Measurements from ENCODE around the gene TPST1.

TPST1 gene

GRCh38 chr7:66239467-66239856 is 34.3 kb downstream of the TPST1 start:
- DNase-seq: no peak

DNA sequence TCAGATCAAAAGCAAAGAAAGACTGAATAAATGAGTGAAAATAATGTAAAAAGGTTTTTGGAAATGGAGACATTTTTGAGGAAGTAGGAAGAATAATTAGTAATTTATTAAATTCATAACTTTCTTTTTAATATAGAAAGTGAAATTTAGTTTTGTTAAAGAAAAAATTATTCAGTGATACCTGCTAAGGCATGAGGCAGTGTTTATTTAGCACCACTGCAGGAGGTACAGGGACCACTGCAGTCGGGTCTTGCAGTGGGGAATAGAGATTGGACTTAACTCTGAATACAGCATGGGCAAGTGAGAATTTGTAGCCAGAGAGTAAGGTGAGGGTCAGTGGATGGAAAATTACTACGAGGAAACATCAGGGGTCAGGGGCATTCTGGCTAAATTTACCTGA is 39.9 kb downstream of the TPST1 start:
- no peak for DNase-seq

GRCh38 chr7:66246554-66247171 is 41.5 kb downstream of the TPST1 start:
- no peak for DNase-seq

- no peak for DNase-seq
Observed at GRCh38 chr7:66247380-66248078, 42.4 kb downstream of the TPST1 start.

GRCh38 chr7:66250711-66251110 is 45.6 kb downstream of the TPST1 start:
- DNase-seq: no peak

GRCh38 chr7:66255534-66256100 is 50.5 kb downstream of the TPST1 start:
- no peak for DNase-seq

DNA sequence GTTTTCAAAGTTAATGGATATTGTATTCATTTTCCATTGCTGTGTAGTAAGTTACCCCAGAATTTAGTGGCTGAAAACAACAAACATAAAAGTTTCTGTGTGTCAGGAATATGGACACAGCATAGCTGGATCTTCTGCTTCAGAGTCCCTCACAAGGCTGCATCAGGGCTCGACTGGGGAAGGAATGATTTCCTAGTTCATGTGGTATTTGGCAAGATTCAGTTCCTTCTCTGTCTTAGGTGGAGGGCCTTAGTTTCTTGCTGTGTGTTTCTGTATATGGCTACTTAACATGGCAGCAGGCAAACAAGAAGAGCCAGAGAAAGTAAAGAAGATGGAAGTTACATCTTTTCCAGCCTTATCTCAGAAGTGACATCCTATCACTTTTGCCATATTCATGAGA is 51.1 kb downstream of the TPST1 start:
- no peak for DNase-seq

GRCh38 chr7:66257481-66257880 is 52.3 kb downstream of the TPST1 start:
- DNase-seq: no peak

- DNase-seq: peak; percentile 33
Observed at GRCh38 chr7:66258409-66258808, 53.3 kb downstream of the TPST1 start.

DNA sequence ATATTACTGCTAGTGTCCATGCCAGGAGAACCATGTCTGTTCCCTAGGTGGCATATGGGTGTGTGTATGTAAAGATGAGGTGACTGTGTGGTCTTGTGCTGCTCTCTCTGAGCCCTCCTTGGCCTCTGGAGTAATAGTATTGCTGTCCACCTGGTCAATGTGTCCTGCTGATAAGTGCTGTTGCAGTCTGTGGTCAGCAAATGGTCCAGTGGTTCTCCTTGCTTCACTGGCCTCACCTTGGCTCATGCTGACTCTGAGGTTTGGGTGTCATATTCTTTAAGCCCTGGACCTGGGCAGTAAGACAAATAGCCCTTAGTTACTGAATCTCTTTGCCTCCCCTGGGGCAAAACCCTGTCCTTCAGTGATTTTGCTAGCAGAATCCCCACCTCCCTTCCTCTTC is 56.8 kb downstream of the TPST1 start:
- no peak for DNase-seq

GRCh38 chr7:66263936-66264335 is 58.8 kb downstream of the TPST1 start:
- no peak for DNase-seq

- no peak for DNase-seq
Observed at GRCh38 chr7:66265566-66265965, 60.4 kb downstream of the TPST1 start.

GRCh38 chr7:66267249-66267648 is 62.1 kb downstream of the TPST1 start:
- DNase-seq: no peak

GRCh38 chr7:66269978-66270377 is 64.8 kb downstream of the TPST1 start:
- no peak for DNase-seq

DNA sequence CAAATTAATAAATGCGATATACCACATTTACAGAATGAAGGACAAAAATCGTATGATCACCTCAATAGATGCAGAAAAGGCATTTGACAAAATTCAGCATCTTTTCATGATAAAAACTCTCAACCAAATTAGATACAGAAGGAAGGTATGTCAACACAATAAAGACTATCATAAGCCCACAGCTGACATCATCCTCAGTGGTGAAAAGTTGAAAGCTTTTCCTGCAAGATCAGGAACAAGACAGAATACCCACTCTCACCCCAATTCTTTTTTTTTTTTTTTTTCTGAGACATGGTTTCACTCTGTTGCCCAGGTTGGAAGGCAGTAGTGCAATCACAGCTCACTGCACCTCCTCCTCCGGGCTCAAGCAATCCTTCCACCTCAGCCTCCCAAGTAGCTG is 67.2 kb downstream of the TPST1 start:
- no peak for DNase-seq

- DNase-seq: no peak
Observed at GRCh38 chr7:66276363-66276762, 71.2 kb downstream of the TPST1 start.

GRCh38 chr7:66277492-66277891 is 72.4 kb downstream of the TPST1 start:
- no peak for DNase-seq

GRCh38 chr7:66279912-66280311 is 74.8 kb downstream of the TPST1 start:
- no peak for DNase-seq

DNA sequence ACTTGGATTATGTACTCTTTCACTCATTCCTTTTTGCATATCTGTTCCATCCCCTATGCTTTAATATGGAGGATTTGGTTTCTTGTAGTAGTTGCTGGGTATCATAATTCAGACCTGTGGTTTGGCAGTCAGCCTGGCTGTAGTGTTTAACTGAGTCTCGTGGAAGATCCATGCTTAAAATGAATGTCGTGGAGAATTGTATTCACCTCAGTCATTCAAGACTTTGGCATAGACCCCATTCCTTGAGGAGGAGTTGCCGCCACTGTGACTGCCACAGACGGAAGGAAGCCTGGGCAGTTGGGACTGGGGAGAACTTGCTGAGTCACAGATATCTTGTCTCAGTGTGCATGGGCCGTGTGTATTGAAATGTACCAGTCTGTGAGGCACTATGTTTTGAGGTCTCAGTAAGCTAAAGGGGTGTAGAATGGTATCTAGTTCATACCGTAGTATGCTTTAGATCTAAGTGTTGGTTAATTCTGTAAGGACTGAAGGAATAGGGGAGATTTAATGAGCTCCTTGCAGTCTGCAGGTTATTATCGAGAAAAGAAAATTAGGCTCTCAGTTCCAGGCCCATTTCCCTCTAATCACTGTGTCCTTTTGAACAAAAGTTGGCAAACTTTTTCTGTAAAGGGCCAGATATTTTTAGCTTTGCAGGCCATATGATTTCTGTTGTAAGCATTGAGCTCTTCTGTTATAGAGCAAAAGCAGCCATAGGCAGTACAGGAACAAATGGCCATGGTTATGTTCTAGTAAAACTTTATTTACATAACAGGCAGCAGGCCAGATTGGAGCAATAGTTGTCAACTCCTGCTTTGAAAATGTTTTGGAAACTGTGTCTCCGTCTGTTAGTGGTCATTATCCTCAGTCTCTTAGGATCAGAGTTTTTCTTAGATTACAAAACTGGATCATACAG is 76.8 kb downstream of the TPST1 start:
- no peak for DNase-seq

DNA sequence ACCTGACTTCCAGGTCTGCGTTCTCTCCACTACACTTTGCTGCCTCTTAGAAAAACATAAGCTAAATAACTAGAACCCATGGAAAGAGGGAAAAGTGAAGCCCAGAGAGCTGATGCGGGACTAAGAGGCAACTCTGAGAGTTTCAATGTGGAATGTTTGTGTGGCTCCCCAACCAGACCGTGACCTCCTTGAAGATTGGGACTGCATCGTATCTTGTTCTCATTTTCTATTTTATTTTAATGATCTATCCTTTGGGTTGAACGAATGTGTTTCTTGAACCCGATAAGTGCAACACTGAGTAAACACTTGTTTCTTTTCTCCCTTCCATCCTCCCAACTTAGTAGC is 77.4 kb downstream of the TPST1 start:
- no peak for DNase-seq

DNA sequence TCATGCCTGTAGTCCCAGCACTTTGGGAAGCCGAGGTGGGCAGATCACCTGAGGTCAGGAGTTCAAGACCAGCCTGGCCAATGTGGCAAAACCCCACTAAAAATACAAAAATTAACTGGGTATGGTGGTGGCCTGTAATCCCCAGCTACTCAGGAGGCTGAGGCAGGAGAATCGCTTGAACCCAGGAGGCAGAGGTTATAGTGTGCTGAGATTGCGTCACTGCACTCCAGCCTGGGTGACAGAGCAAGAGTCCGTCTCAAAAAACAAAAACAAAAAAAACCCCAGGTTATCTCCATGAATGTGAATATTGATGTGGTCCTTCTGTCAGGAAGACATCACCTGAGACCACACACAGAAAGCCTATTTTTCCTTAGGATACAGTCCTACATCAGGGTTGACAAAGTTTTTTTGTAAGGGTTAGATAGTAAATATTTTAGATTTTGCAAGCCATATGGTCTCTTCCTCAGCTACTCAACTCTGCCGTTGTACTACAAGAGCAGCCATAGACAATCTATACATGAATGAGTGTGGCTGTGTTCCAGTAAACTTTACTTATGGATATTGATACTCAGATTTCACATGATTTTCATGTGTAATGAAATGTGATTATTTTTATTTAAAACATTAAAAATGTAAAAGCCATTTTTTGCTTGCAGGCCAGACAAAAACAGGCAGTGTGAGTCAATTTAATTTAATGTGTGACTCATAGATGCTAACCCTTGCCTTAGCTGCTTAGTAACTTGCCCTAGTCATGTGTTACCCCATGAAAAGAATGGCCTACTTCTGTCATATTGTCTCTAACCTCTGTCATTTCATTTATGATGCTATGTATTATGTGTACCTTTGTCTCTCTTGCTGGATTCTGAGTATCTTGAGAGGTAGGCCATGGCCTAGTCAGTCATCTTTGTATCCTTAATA is 78.1 kb downstream of the TPST1 start:
- no peak for DNase-seq

DNA sequence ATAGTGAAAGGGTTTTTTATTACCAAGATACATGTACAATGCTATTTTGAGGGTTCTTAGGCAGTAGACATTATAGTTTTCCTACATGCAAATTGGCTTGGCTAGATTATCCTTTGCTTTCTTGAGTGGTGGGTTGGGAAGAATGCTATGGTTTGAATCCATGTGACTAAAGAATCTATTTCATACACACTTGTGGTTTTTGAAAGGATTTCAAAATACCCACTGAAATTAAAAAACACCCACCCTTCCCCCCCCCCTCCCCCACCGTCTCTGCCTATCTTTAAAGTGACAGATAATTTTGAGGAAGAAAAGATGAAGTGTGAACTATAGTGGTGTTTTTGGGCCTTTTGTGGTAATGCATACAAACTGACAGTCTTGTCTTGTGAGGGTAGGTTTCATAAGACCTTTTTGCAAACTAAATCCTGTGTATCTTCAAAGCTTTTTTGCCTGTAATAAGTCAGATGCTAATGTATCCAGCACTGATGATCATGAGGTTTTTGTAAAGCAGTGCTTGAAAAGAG is 90.9 kb downstream of the TPST1 start:
- DNase-seq: no peak

Measured in midbrain (tissue), 1 donor.